Gastroesophageal sphincter (tissue), 3 donors: ENCODE data around the gene SNAI1.

Experiments
- CTCF ChIP-seq, 4 experiments: fragments of 200-600 bp in 2 of 4; fragments of 450-650 bp in 2 of 4; sonication (generic) in 1 of 4; IDR thresholded peaks; one replicate each; pipeline ENCODE4 v1.5.1; 2017 to 2019; ENCODE audit warnings: antibody characterized with exemption in 4 of 4, mild to moderate bottlenecking in 2 of 4, moderate library complexity in 2 of 4
- EP300 ChIP-seq: sonication (generic); formaldehyde crosslinking; IDR thresholded peaks from one replicate; pipeline ENCODE4 v1.6.1; 2017; ENCODE audit warnings: antibody characterized with exemption, mild to moderate bottlenecking
- POLR2A ChIP-seq, 2 donors: fragments of 450-650 bp; IDR thresholded peaks; one replicate each; pipeline ENCODE4 v1.6.1; 2017; ENCODE audit warnings: antibody characterized with exemption in 2 of 2, mild to moderate bottlenecking in 2 of 2, moderate library complexity in 1 of 2
- POLR2AphosphoS5 ChIP-seq: sonication (generic); formaldehyde crosslinking; IDR thresholded peaks from one replicate; pipeline ENCODE4 v1.6.1; 2017; ENCODE audit warnings: antibody characterized with exemption

- TF ChIP-seq CTCF (IDR thresholded peaks at IDR 0.05) (no peak), POLR2AphosphoS5 (no peak), EP300 (no peak), POLR2A (IDR thresholded peaks at IDR 0.05) (no peak)
Observed at GRCh38 chr20:49948178-49948577, 34.6 kb upstream of the SNAI1 start.
